GM23248 (cell line): Measurements from ENCODE around the gene OR7C1.

ENCODE experiments used
- EZH2 ChIP-seq: fragments of 200-600 bp; sonication (generic); IDR thresholded peaks from 2 replicates; pipeline ENCODE4 v1.6.1; 2018; ENCODE audit warnings: antibody characterized with exemption, mild to moderate bottlenecking; ENCODE audit not compliant: insufficient read depth, poor library complexity, severe bottlenecking
- EZH2phosphoT487 ChIP-seq: fragments of 200-600 bp; sonication (generic); IDR thresholded peaks from 2 replicates; pipeline ENCODE4 v1.6.1; 2018; ENCODE audit warnings: antibody characterized with exemption, moderate library complexity, mild to moderate bottlenecking, low read depth; ENCODE audit not compliant: insufficient read depth

- TF ChIP-seq EZH2phosphoT487 (no peak), EZH2 (no peak)
Observed at GRCh38 chr19:14758816-14759215, 76.2 kb downstream of the OR7C1 start.
